Stimulated activated CD4-positive, alpha-beta T cell treated with anti-CD3 and anti-CD28 coated beads, TNF-alpha, amount 100 ng/mL, for 48 hours (primary cell): ENCODE results near the gene CCNA2.

Experiments used
- DNase-seq, 3 donors: peaks; one replicate each; pipeline ENCODE4 v3.0.0-alpha.2; 2020; ENCODE audit warnings: low read depth in 3 of 3

Gene CCNA2

GRCh38 chr4:121801715-121802075 is 22.0 kb downstream of the CCNA2 start:
- no peak for DNase-seq

GRCh38 chr4:121800961-121801714 is 22.5 kb downstream of the CCNA2 start, which contains the start of gene EXOSC9:
Gene EXOSC9, plus strand, starts transcription at chr4:121801323. Its CDS starts 102 bp downstream, at chr4:121801425.
- DNase-seq = peak; percentile 85 to 91 (median 90)

GRCh38 chr4:121800638-121800960 is 23.1 kb downstream of the CCNA2 start:
- no peak for DNase-seq

GRCh38 chr4:121799867-121800501 is 23.7 kb downstream of the CCNA2 start:
- DNase-seq = no peak

GRCh38 chr4:121799208-121799823 is 24.4 kb downstream of the CCNA2 start:
- DNase-seq = no peak

- no peak for DNase-seq
Observed at GRCh38 chr4:121796283-121796682, 27.4 kb downstream of the CCNA2 start.

- DNase-seq = no peak
Observed at GRCh38 chr4:121794505-121795188, 29.0 kb downstream of the CCNA2 start.

- DNase-seq = no peak
Observed at GRCh38 chr4:121792966-121793365, 30.7 kb downstream of the CCNA2 start.

- DNase-seq = no peak
Observed at GRCh38 chr4:121791481-121791880, 32.2 kb downstream of the CCNA2 start.

- no peak for DNase-seq
Observed at GRCh38 chr4:121790976-121791375, 32.7 kb downstream of the CCNA2 start.

- DNase-seq = no peak
Observed at GRCh38 chr4:121789960-121790829, 33.5 kb downstream of the CCNA2 start.

- DNase-seq = no peak
Observed at GRCh38 chr4:121789455-121789854, 34.2 kb downstream of the CCNA2 start.

- no peak for DNase-seq
Observed at GRCh38 chr4:121788896-121789295, 34.8 kb downstream of the CCNA2 start.

GRCh38 chr4:121786221-121786620 is 37.5 kb downstream of the CCNA2 start:
- DNase-seq = no peak

- no peak for DNase-seq
Observed at GRCh38 chr4:121785479-121785878, 38.2 kb downstream of the CCNA2 start.

GRCh38 chr4:121784975-121785374 is 38.7 kb downstream of the CCNA2 start:
- no peak for DNase-seq

- no peak for DNase-seq
Observed at GRCh38 chr4:121784401-121784800, 39.3 kb downstream of the CCNA2 start.

GRCh38 chr4:121783210-121783609 is 40.5 kb downstream of the CCNA2 start:
- DNase-seq = no peak

- no peak for DNase-seq
Observed at GRCh38 chr4:121778991-121779628, 44.6 kb downstream of the CCNA2 start.

- DNase-seq = no peak
Observed at GRCh38 chr4:121777625-121778024, 46.1 kb downstream of the CCNA2 start.
